A549 (cell line): ENCODE measurements around the gene GRPEL2. TPM values are rescaled to one million over a fixed set of nuclear protein-coding genes. Genes with fewer than 3 reads are reported as not detected.

ENCODE experiments used
- ATAC-seq, 2 experiments: fragments of 200-7000 bp in 1 of 2; fragments of >200 bp in 1 of 2; cut with Nextera tagmentation in 1 of 2; cut with Tn5 transposase in 1 of 2; 3 replicates each; pipeline versions ENCODE4 v1.8.0 to v1.9.1; 2018 to 2020; ENCODE audit warnings: mild to moderate bottlenecking in 1 of 2, moderate library complexity in 1 of 2
- CTCF ChIA-PET: fragments of 300-600 bp; sonication (Branson Sonifier 250); formaldehyde crosslinking; extraction: SDS; loops from one replicate; lab custom pipeline; 2021; ENCODE audit warnings: antibody characterized with exemption, inconsistent platforms; lab: Yijun Ruan, JAX
- POLR2A ChIA-PET: fragments of 350-600 bp; formaldehyde crosslinking; extraction: SDS; loops from one replicate; lab custom pipeline; 2021; ENCODE audit warnings: antibody characterized with exemption, inconsistent platforms; lab: Yijun Ruan, JAX
- DNase-seq, 2 experiments: peaks; one replicate each; pipeline versions ENCODE4 v3.0.0 to v3.0.0-alpha.2; 2011 to 2016; ENCODE audit warnings: low read depth in 1 of 2, low spot score in 1 of 2
- FAIRE-seq: peaks from 2 replicates; lab custom pipeline; 2011; peaks lifted over from hg19 to GRCh38; lab: Jason Lieb, UNC
- H3K27ac ChIP-seq, 2 experiments: fragments of >200 bp; sonication (Bioruptor Twin); formaldehyde crosslinking; 3 replicates each; pipeline ENCODE4 v1.5.1; 2016 to 2017
- H3K4me1 ChIP-seq: fragments of >200 bp; sonication (Bioruptor Twin); formaldehyde crosslinking; 3 replicates; pipeline ENCODE4 v1.6.1; 2016
- H3K4me2 ChIP-seq: fragments of >200 bp; sonication (Bioruptor Twin); formaldehyde crosslinking; 3 replicates; pipeline ENCODE4 v1.6.1; 2016
- H3K4me3 ChIP-seq: fragments of >200 bp; sonication (Bioruptor Twin); formaldehyde crosslinking; 3 replicates; pipeline ENCODE4 v1.5.1; 2016
- H3K9me3 ChIP-seq: fragments of >200 bp; sonication (Bioruptor Twin); formaldehyde crosslinking; 3 replicates; pipeline ENCODE4 v1.6.1; 2016
- ATOH8 ChIP-seq: fragments of 250-450 bp; sonication (Bioruptor Pico); IDR thresholded peaks from 2 replicates; pipeline ENCODE4 v1.5.0; 2020; ENCODE audit warnings: low read depth, mild to moderate bottlenecking, moderate library complexity
- CBX8 ChIP-seq: fragments of 200-600 bp; sonication (generic); IDR thresholded peaks from 2 replicates; pipeline ENCODE4 v1.6.1; 2016
- CHD2 ChIP-seq: fragments of 150-350 bp; IDR thresholded peaks from 2 replicates; pipeline ENCODE4 v1.6.1; 2014; ENCODE audit warnings: low read length; ENCODE audit not compliant: partially characterized antibody
- E2F6 ChIP-seq: IDR thresholded peaks from 2 replicates; pipeline ENCODE4 v1.6.1; 2012; ENCODE audit warnings: low read depth, borderline replicate concordance
- EHMT2 ChIP-seq: fragments of 200-600 bp; sonication (generic); IDR thresholded peaks from 2 replicates; pipeline ENCODE4 v1.6.1; 2016; ENCODE audit warnings: antibody characterized with exemption, low read depth, mild to moderate bottlenecking, moderate library complexity
- EP300 ChIP-seq, 2 experiments: fragments of >200 bp; sonication (Bioruptor Twin); formaldehyde crosslinking; IDR thresholded peaks; 2 replicates in 1 of 2; 3 replicates in 1 of 2; pipeline ENCODE4 v1.6.1; 2016 to 2017
- FOSB ChIP-seq: fragments of 250-450 bp; sonication (Bioruptor Pico); IDR thresholded peaks from 2 replicates; pipeline ENCODE4 v1.5.0; 2020; ENCODE audit warnings: mild to moderate bottlenecking, moderate library complexity
- FOXS1 ChIP-seq: fragments of 250-450 bp; sonication (Bioruptor Pico); IDR thresholded peaks from 2 replicates; pipeline ENCODE4 v1.5.0; 2020; ENCODE audit warnings: mild to moderate bottlenecking, moderate library complexity
- HEYL ChIP-seq: fragments of 250-450 bp; sonication (Bioruptor Pico); IDR thresholded peaks from 2 replicates; pipeline ENCODE4 v1.8.0; 2021; ENCODE audit warnings: mild to moderate bottlenecking, moderate library complexity
- HMGXB4 ChIP-seq: fragments of 250-450 bp; sonication (Bioruptor Pico); IDR thresholded peaks from 2 replicates; pipeline ENCODE4 v1.5.0; 2021; ENCODE audit warnings: mild to moderate bottlenecking, moderate library complexity, borderline replicate concordance
- HOXB13 ChIP-seq: fragments of 250-450 bp; sonication (Bioruptor Pico); IDR thresholded peaks from 2 replicates; pipeline ENCODE4 v1.5.0; 2020; ENCODE audit warnings: low read depth, mild to moderate bottlenecking, moderate library complexity
- JUNB ChIP-seq: fragments of >200 bp; sonication (Bioruptor Twin); formaldehyde crosslinking; IDR thresholded peaks from 2 replicates; pipeline ENCODE4 v1.6.1; 2016
- KDM1A ChIP-seq: fragments of 200-600 bp; sonication (generic); IDR thresholded peaks from 2 replicates; pipeline ENCODE4 v1.6.1; 2016; ENCODE audit warnings: low read depth, mild to moderate bottlenecking
- MAX ChIP-seq: IDR thresholded peaks from 2 replicates; pipeline ENCODE4 v1.6.1; 2012
- MAZ ChIP-seq: fragments of 150-350 bp; IDR thresholded peaks from 2 replicates; pipeline ENCODE4 v1.6.1; 2014; ENCODE audit warnings: antibody characterized with exemption, low read depth, low read length, borderline replicate concordance
- NPAS2 ChIP-seq: fragments of 250-450 bp; sonication (Bioruptor Pico); IDR thresholded peaks from 2 replicates; pipeline ENCODE4 v1.8.0; 2022; ENCODE audit warnings: mild to moderate bottlenecking, moderate library complexity, borderline replicate concordance
- NR3C1 ChIP-seq: fragments of >200 bp; sonication (Bioruptor Twin); formaldehyde crosslinking; IDR thresholded peaks from 3 replicates; pipeline ENCODE4 v1.6.1; 2017
- PBX3 ChIP-seq: IDR thresholded peaks from 2 replicates; pipeline ENCODE4 v1.6.1; 2012
- RAD21 ChIP-seq, 2 experiments: fragments of >200 bp in 1 of 2; sonication (Bioruptor Twin) in 1 of 2; formaldehyde crosslinking in 1 of 2; IDR thresholded peaks in 1 of 2; conservative IDR thresholded peaks in 1 of 2; 2 replicates in 1 of 2; 3 replicates in 1 of 2; pipeline ENCODE4 v1.6.1; 2012 to 2018; ENCODE audit warnings: inconsistent platforms in 1 of 2
- RARB ChIP-seq: fragments of 250-450 bp; sonication (Bioruptor Pico); IDR thresholded peaks from 2 replicates; pipeline ENCODE4 v1.8.0; 2021; ENCODE audit warnings: mild to moderate bottlenecking, moderate library complexity
- RCOR1 ChIP-seq: fragments of 150-350 bp; IDR thresholded peaks from 2 replicates; pipeline ENCODE4 v1.6.1; 2014; ENCODE audit warnings: antibody characterized with exemption, low read length, low read depth
- RNF2 ChIP-seq: fragments of 200-600 bp; sonication (generic); IDR thresholded peaks from 2 replicates; pipeline ENCODE4 v1.6.1; 2016; ENCODE audit warnings: low read depth, mild to moderate bottlenecking, antibody characterized with exemption, moderate library complexity, borderline replicate concordance
- SMC3 ChIP-seq: fragments of >200 bp; sonication (Bioruptor Twin); formaldehyde crosslinking; IDR thresholded peaks from 3 replicates; pipeline ENCODE4 v1.6.1; 2018; ENCODE audit warnings: inconsistent platforms
- SREBF2 ChIP-seq: fragments of 450-650 bp; IDR thresholded peaks from 2 replicates; pipeline ENCODE4 v1.6.1; 2014; ENCODE audit warnings: mild to moderate bottlenecking, moderate library complexity
- TFCP2L1 ChIP-seq: fragments of 250-450 bp; sonication (Bioruptor Pico); IDR thresholded peaks from 2 replicates; pipeline ENCODE4 v1.5.0; 2021; ENCODE audit warnings: mild to moderate bottlenecking
- ZFP36 ChIP-seq: fragments of 450-650 bp; IDR thresholded peaks from 2 replicates; pipeline ENCODE4 v1.6.1; 2014; ENCODE audit warnings: borderline replicate concordance; ENCODE audit not compliant: partially characterized antibody
- WGBS: methylation state at CpG from one replicate; pipeline ENCODE4 v1.1.6; 2017; ENCODE audit errors: missing lambda C conversion rate; 5-methylcytosine and 5-hydroxymethylcytosine counted together
- polyA plus RNA-seq, 4 experiments: library from polyadenylated mRNA; depleted of rRNA in 3 of 4; stranded (reverse); fragments of >200 nt; fragmentation: RNase III in 1 of 4; extraction: RNeasy Plus Mini Kit Qiagen cat#74134 plus additional on column Dnase treatment in 1 of 4; gene quantifications; 2 replicates in 3 of 4; 3 replicates in 1 of 4; pipeline ENCODE4 v1.2.3, GENCODE V29; 2011 to 2017

The GRPEL2 gene
- polyA plus RNA-seq, 2 of the 4 experiments (the other 2 are of a cell fraction): 10.4 to 26.4 TPM

GRCh38 chr5:149328177-149328576, 17.1 kb upstream of the GRPEL2 start:
- H3K4me2 ChIP-seq: no peak overlapping the region
- WGBS: 92% methylated on average over 5 of the region's 5 CpGs
- TF ChIP-seq HOXB13 (CRISPR knock-in tag): no peak
- TF ChIP-seq RARB (CRISPR knock-in tag): no peak
- no peak for TF ChIP-seq RNF2
- TF ChIP-seq ZFP36: no peak
- H3K9me3 ChIP-seq: no peaks in the 10 kb centered on the region
- ChIA-PET CTCF (interaction anchor here (1.1 to 21.3 kb wide), 4 partner anchors 11 to 224 kb away, joined by 3 to 275 read pairs (median 3); partner anchors contain the start of gene IL17B), POLR2A (no interaction called here)
- no peak overlapping the region for H3K27ac ChIP-seq
- peaks cover 13% of the 10 kb centered on the region; the same call in 1 of the 3 replicates for H3K4me1 ChIP-seq
- DNase-seq: no peak
- FAIRE-seq: no peak
- H3K4me3 ChIP-seq: no peak overlapping the region
- ATAC-seq: no peak

GRCh38 chr5:149333711-149334443, 11.4 kb upstream of the GRPEL2 start:
- no peak overlapping the region for H3K4me3 ChIP-seq
- TF ChIP-seq MAZ (no peak), PBX3 (no peak), SMC3 (no peak), HEYL (CRISPR knock-in tag) (no peak), FOSB (CRISPR knock-in tag) (no peak), NR3C1 (no peak), TFCP2L1 (CRISPR knock-in tag) (no peak), KDM1A (no peak), NPAS2 (CRISPR knock-in tag) (no peak), FOXS1 (no peak), MAX (no peak), CHD2 (no peak), CBX8 (no peak)
- peaks cover 11% of the 10 kb centered on the region for H3K4me1 ChIP-seq
- no peak for DNase-seq
- H3K4me2 ChIP-seq: no peak overlapping the region
- no peak for ATAC-seq
- no peak for FAIRE-seq
- 84% methylated on average over 2 of the region's 2 CpGs for WGBS
- no peak overlapping the region for H3K27ac ChIP-seq
- H3K9me3 ChIP-seq: no peaks in the 10 kb centered on the region
- ChIA-PET CTCF (interaction anchor here (1.3 to 2.7 kb wide), 4 partner anchors 9 to 33 kb away, joined by 3 to 10 read pairs (median 4); no protein-coding TSS in a partner anchor), POLR2A (no interaction called here)

GRCh38 chr5:149337736-149338135, 7.6 kb upstream of the GRPEL2 start:
- Histone ChIP-seq H3K4me2 (no peak overlapping the region), H3K27ac (no peak overlapping the region)
- no peak for DNase-seq
- POLR2A ChIA-PET: no interaction called here
- TF ChIP-seq ATOH8 (CRISPR knock-in tag) (no peak), JUNB (no peak), TFCP2L1 (CRISPR knock-in tag) (no peak), RARB (CRISPR knock-in tag) (no peak), EHMT2 (no peak), PBX3 (no peak), SREBF2 (no peak), E2F6 (no peak), EP300 (IDR thresholded peaks at IDR 0.05) (no peak), RAD21 (conservative IDR thresholded peaks at IDR 0.05 in 1 of 2, IDR thresholded peaks at IDR 0.05 in 1 of 2) (no peak), HMGXB4 (CRISPR knock-in tag) (no peak), RCOR1 (no peak)
- TF ChIP-seq, all 56 proteins: peak for 0
- Histone ChIP-seq H3K4me3 (no peak overlapping the region), H3K9me3 (no peaks in the 10 kb centered on the region), H3K4me1 (peaks cover 17% of the 10 kb centered on the region)
- CTCF ChIA-PET: interaction anchor here (0.8 to 12.7 kb wide), 3 partner anchors 11 to 34 kb away, joined by 3 to 93 read pairs (median 4); no protein-coding TSS in a partner anchor
- no peak for ATAC-seq
- no peak for FAIRE-seq
- 91% methylated on average over 4 of the region's 4 CpGs for WGBS
